HUES6 (cell line): ENCODE data around the gene TMEM212.
"Not testable (repeated sequence)": the region's sequence is repeated elsewhere in the genome, so short reads cannot be mapped to it uniquely, and the experiment has no call there.

Source experiments
- H3K27ac ChIP-seq: 2 replicates; pipeline ENCODE4 v1.7.0; 2013; ENCODE audit warnings: low read depth, mild to moderate bottlenecking, low read length, inconsistent platforms
- H3K27me3 ChIP-seq: 2 replicates; pipeline ENCODE4 v1.6.1; 2013; ENCODE audit warnings: low read length; ENCODE audit not compliant: control insufficient read depth, insufficient read depth
- H3K36me3 ChIP-seq: 2 replicates; pipeline ENCODE4 v1.6.1; 2013; ENCODE audit warnings: low read length; ENCODE audit not compliant: control insufficient read depth, insufficient read depth
- H3K4me1 ChIP-seq: 2 replicates; pipeline ENCODE4 v1.6.1; 2013; ENCODE audit warnings: low read length; ENCODE audit not compliant: control insufficient read depth, insufficient read depth
- H3K4me3 ChIP-seq: 2 replicates; pipeline ENCODE4 v1.5.1; 2013; ENCODE audit warnings: low read depth, low read length
- H3K9ac ChIP-seq: one replicate; pipeline ENCODE4 v1.6.1; 2013; ENCODE audit warnings: mild to moderate bottlenecking, low read length
- H3K9me3 ChIP-seq: 2 replicates; pipeline ENCODE4 v1.6.1; 2013; ENCODE audit warnings: low read depth, low read length; ENCODE audit not compliant: control insufficient read depth, insufficient read depth

The TMEM212 gene

DNA sequence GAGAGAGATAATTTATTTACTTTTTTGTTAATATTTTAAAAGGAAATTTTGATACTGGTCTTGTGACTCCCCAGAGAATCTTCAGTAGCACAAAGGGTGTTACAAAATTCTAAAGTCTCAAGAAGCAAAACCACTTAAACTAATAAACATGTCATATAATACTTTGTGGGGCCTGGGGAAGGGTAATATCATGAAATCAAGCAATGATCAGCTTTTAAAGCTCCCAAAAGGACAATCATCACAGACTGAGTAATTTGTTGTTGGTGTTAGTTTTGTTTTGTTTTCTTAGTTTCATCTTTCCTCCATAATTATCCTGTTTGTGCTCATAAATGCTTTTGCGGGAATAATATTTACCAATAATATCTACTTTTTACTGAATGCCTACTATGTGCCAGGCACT is 55.0 kb downstream of the TMEM212 start:
- Histone ChIP-seq H3K4me3 (no peak overlapping the region), H3K27ac (no peak overlapping the region), H3K27me3 (no peaks in the 10 kb centered on the region), H3K9me3 (no peaks in the 10 kb centered on the region), H3K4me1 (peaks cover 18% of the 10 kb centered on the region; the same call in 1 of the 2 replicates), H3K36me3 (no peaks in the 10 kb centered on the region), H3K9ac (no peak overlapping the region)

DNA sequence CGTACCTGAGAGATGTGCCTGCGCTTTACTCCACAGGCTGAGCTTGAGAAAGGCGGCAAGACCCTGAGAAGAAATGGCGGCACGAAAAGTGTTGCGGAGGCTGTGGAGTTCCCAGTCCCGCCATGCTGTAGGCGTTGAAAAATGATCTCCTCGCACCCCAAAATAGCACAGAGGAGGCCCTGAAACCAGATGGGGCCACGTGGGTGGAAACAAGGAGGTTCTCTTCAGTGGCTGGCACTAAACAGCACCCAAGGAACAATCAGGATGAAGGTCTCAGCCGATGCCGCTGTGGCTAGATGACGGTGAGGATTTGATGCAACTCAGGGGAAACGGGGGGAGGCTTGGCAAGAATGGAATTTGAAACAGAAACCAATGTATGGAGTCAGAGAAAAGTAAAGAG is 57.3 kb downstream of the TMEM212 start:
- H3K9me3 ChIP-seq = no peaks in the 10 kb centered on the region
- H3K27me3 ChIP-seq = no peaks in the 10 kb centered on the region
- peaks cover 11% of the 10 kb centered on the region; the same call in 1 of the 2 replicates for H3K4me1 ChIP-seq
- no peak overlapping the region for H3K4me3 ChIP-seq
- H3K9ac ChIP-seq = no peak overlapping the region
- no peak overlapping the region for H3K27ac ChIP-seq
- H3K36me3 ChIP-seq = no peaks in the 10 kb centered on the region

DNA sequence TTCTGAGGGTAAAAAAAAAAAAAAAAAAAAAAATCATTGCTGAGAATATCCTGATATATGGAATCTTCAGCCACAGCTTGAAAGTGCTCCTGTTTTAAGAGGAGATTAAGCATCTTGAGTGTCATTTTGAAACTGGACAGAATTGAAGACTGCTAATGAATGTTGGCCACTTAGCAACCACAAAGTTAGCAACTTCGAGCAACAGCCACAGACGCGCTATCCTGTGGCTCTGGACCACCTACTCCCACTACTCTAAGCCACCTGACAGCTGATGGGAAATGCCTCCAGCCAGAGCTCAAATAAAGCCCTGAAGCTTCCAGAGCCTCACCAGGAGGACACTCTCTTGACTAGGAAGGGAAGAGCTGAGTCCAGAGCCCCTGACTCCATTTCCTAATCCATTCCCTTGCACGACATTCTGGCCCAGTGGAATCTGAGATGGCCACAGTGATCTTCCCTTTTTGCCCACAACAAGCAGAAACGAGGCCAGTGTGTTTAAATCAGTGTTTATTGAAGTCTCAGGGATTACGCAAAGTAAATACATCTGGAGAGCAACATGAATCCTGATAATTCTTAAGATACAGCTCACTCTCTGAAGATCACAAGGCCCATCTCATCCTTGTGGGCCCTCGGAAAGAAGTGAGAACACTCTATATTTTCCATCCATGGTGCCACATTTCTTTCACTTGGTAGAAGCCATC is 58.6 kb downstream of the TMEM212 start:
- Histone ChIP-seq H3K9me3 (peaks cover 8% of the 10 kb centered on the region; the same call in 1 of the 2 replicates), H3K9ac (no peak overlapping the region), H3K4me1 (0 out of 2 replicates have a peak, but pooled peaks cover 3% of the 10 kb centered on the region), H3K36me3 (no peaks in the 10 kb centered on the region), H3K4me3 (no peak overlapping the region), H3K27me3 (no peaks in the 10 kb centered on the region), H3K27ac (no peak overlapping the region)

- H3K27me3 ChIP-seq = no peaks in the 10 kb centered on the region
- no peak overlapping the region for H3K9ac ChIP-seq
- H3K4me3 ChIP-seq = no peak overlapping the region
- peaks cover 31% of the 10 kb centered on the region for H3K9me3 ChIP-seq
- H3K4me1 ChIP-seq = no peaks in the 10 kb centered on the region
- H3K36me3 ChIP-seq = no peaks in the 10 kb centered on the region
- H3K27ac ChIP-seq = no peak overlapping the region
Observed at GRCh38 chr3:171904829-171905228, 61.7 kb downstream of the TMEM212 start.

- not testable (repeated sequence) for H3K36me3 ChIP-seq, H3K27me3 ChIP-seq, H3K4me3 ChIP-seq, H3K27ac ChIP-seq, H3K4me1 ChIP-seq, H3K9ac ChIP-seq
- peaks cover 37% of the 10 kb centered on the region for H3K9me3 ChIP-seq
Observed at GRCh38 chr3:171906503-171906902, 63.4 kb downstream of the TMEM212 start.

GRCh38 chr3:171906951-171907676 is 64.0 kb downstream of the TMEM212 start:
- Histone ChIP-seq H3K9ac (no peak overlapping the region), H3K4me1 (no peaks in the 10 kb centered on the region), H3K9me3 (peaks cover 37% of the 10 kb centered on the region), H3K27ac (no peak overlapping the region), H3K27me3 (no peaks in the 10 kb centered on the region), H3K4me3 (no peak overlapping the region), H3K36me3 (no peaks in the 10 kb centered on the region)

DNA sequence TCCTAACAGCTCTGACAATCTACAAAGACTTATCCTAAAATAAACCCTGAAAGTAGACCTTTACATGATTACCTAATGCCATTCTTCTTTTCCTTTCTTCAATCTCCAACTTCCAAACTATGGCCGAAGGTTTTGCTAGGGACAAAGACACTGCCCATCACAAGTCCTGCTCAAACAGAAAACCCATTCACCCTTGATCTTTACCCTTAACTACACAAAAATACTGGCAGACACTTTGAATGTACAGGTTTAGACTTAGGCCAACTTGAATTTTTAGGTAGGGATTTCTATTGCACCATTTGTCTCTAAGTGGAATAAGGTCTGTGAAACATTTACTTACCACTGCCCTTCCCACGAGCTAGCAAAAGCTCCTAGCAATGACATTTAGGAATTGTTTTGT is 64.6 kb downstream of the TMEM212 start:
- no peaks in the 10 kb centered on the region for H3K27me3 ChIP-seq
- H3K4me3 ChIP-seq = no peak overlapping the region
- no peaks in the 10 kb centered on the region for H3K4me1 ChIP-seq

GRCh38 chr3:171908731-171909130 is 65.6 kb downstream of the TMEM212 start:
- Histone ChIP-seq H3K27me3 (no peaks in the 10 kb centered on the region), H3K27ac (no peak overlapping the region), H3K36me3 (no peaks in the 10 kb centered on the region), H3K9me3 (peaks cover 37% of the 10 kb centered on the region), H3K9ac (no peak overlapping the region), H3K4me1 (no peaks in the 10 kb centered on the region), H3K4me3 (no peak overlapping the region)

More for the DNA sequence above, 64.6 kb downstream of the TMEM212 start:
- Histone ChIP-seq H3K36me3 (no peaks in the 10 kb centered on the region), H3K27ac (no peak overlapping the region), H3K9me3 (peaks cover 37% of the 10 kb centered on the region), H3K9ac (no peak overlapping the region)
